Spleen (tissue), 11 donors: ENCODE results near the gene RAB24. TPM values are rescaled to one million over a fixed set of nuclear protein-coding genes. Genes with fewer than 3 reads are reported as not detected.
A peak's percentile ranks its signal among the peaks of the same experiment; 100 is the strongest.

ENCODE experiments used
- DNase-seq: peaks from one replicate; pipeline ENCODE4 v3.0.0-alpha.2; 2020
- H3K27ac ChIP-seq, 8 donors: fragments of 200-600 bp; sonication (generic) in 7 of 8; 1 replicate in 4 of 8; 2 replicates in 4 of 8; pipeline versions ENCODE4 v1.5.0 to v1.8.0; 2016 to 2021; ENCODE audit warnings: inconsistent platforms in 4 of 8, mild to moderate bottlenecking in 4 of 8, moderate library complexity in 1 of 8
- H3K27me3 ChIP-seq, 7 donors: fragments of 200-600 bp; sonication (generic) in 6 of 7; replicated peaks in 1 of 7; 1 replicate in 4 of 7; 2 replicates in 3 of 7; pipeline versions ENCODE4 v1.5.0 to v1.8.0; 2016 to 2021; ENCODE audit warnings: inconsistent platforms in 3 of 7, mild to moderate bottlenecking in 1 of 7
- H3K36me3 ChIP-seq, 6 donors: fragments of 200-600 bp; sonication (generic) in 5 of 6; 1 replicate in 4 of 6; 2 replicates in 2 of 6; pipeline versions ENCODE4 v1.5.0 to v1.8.0; 2016 to 2021; ENCODE audit warnings: inconsistent platforms in 2 of 6
- H3K4me1 ChIP-seq, 6 donors: fragments of 200-600 bp; sonication (generic) in 5 of 6; 1 replicate in 3 of 6; 2 replicates in 3 of 6; pipeline versions ENCODE4 v1.5.0 to v1.8.0; 2016 to 2021; ENCODE audit warnings: inconsistent platforms in 3 of 6
- H3K4me3 ChIP-seq, 8 donors: fragments of 200-600 bp; sonication (generic) in 7 of 8; 1 replicate in 4 of 8; 2 replicates in 4 of 8; pipeline versions ENCODE4 v1.5.0 to v1.8.0; 2016 to 2021; ENCODE audit warnings: inconsistent platforms in 4 of 8, mild to moderate bottlenecking in 4 of 8, moderate library complexity in 2 of 8
- H3K9me3 ChIP-seq, 8 donors: fragments of 200-600 bp; sonication (generic) in 7 of 8; 1 replicate in 4 of 8; 2 replicates in 4 of 8; pipeline versions ENCODE4 v1.5.0 to v1.8.0; 2016 to 2021; ENCODE audit warnings: inconsistent platforms in 4 of 8
- POLR2A ChIP-seq, 3 donors: fragments of 450-650 bp; IDR thresholded peaks; one replicate each; pipeline ENCODE4 v1.5.1; 2017; ENCODE audit warnings: antibody characterized with exemption in 3 of 3, mild to moderate bottlenecking in 1 of 3
- POLR2AphosphoS5 ChIP-seq, 3 donors: sonication (generic); formaldehyde crosslinking; IDR thresholded peaks; one replicate each; pipeline ENCODE4 v1.5.1; 2017; ENCODE audit warnings: antibody characterized with exemption in 3 of 3
- WGBS, 5 donors: extraction: QIAGEN DNeasy Blood & Tissue Kit in 3 of 5; methylation state at CpG; one replicate each; pipeline versions ENCODE4 v1.1.5 to v1.1.7; 2013 to 2018; 5-methylcytosine and 5-hydroxymethylcytosine counted together
- intact Hi-C: fragments of 100-400 bp; cut with DNase I; formaldehyde crosslinking; loops from one replicate; pipeline ENCODE4 v1.15.0; 2023; ENCODE audit warnings: low total_unique reads
- polyA plus RNA-seq, 3 donors: library from polyadenylated mRNA; stranded (reverse); fragments of 200-250 nt; gene quantifications; one replicate each; pipeline ENCODE4 v1.2.1, GENCODE V29; 2013
- total RNA-seq, 7 donors: library from RNA; depleted of rRNA in 3 of 7; stranded (reverse); fragments of >200 nt in 3 of 7; fragmentation: NEBNext Ultra II Directional in 4 of 7; extraction: Animal tissue kit (Norgen Biotek cat#: 25700) in 4 of 7; gene quantifications; one replicate each; pipeline versions ENCODE4 v1.1.0 to v1.2.1, GENCODE V29; 2016 to 2021
- TF ChIP-seq, protein P1 (sequence below), 11 experiments: fragments of 200-600 bp in 7 of 11; fragments of 450-650 bp in 4 of 11; sonication (generic) in 4 of 11; IDR thresholded peaks in 8 of 11; conservative IDR thresholded peaks in 3 of 11; 1 replicate in 7 of 11; 2 replicates in 4 of 11; pipeline versions ENCODE4 v1.4.0 to v1.8.0; 2016 to 2021; ENCODE audit warnings: antibody characterized with exemption in 11 of 11, inconsistent platforms in 4 of 11, mild to moderate bottlenecking in 1 of 11
- donor health status: healthy with polysubstance abuse.
- donor health status: DM: no; HTN: no; CAD: no; lungs with moderate emphysema.
- donor health status: DM: no; HTN: no; CAD: no.
- donor health status: Bipolar disorder and iron deficiency.
- donor health status: healthy.
- donor health status: DM: no; HTN: no; CAD: no.
- donor health status: DM: yes; HTN: yes; CAD: no.

RAB24 gene
- total and polyA plus RNA-seq, 10 donors, result 52.1 to 181 (median 83.7) TPM

DNA sequence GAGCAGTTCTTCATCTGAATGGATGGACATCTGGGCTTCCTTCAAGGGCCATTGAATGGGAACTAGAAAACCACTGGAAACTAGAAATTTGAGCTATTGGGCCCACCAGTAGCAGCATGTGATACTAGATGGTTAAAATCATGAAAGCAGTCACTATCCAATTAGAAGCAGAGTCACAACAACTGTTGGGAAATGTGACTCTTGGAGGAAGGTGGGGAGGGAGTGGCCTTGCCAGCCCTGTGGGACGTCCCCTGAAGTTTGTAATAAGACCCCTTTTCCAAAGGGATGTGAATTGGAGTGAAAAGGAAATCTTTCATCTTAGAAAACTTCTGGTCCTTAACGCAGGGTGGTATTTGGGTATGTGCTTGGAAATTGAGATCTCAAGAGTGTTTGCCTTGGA is 5.6 kb downstream of the RAB24 start:
- TF ChIP-seq POLR2A (IDR thresholded peaks at IDR 0.05) (no peak), POLR2AphosphoS5 (IDR thresholded peaks at IDR 0.05) (no peak)
- TF ChIP-seq, protein P1, sequence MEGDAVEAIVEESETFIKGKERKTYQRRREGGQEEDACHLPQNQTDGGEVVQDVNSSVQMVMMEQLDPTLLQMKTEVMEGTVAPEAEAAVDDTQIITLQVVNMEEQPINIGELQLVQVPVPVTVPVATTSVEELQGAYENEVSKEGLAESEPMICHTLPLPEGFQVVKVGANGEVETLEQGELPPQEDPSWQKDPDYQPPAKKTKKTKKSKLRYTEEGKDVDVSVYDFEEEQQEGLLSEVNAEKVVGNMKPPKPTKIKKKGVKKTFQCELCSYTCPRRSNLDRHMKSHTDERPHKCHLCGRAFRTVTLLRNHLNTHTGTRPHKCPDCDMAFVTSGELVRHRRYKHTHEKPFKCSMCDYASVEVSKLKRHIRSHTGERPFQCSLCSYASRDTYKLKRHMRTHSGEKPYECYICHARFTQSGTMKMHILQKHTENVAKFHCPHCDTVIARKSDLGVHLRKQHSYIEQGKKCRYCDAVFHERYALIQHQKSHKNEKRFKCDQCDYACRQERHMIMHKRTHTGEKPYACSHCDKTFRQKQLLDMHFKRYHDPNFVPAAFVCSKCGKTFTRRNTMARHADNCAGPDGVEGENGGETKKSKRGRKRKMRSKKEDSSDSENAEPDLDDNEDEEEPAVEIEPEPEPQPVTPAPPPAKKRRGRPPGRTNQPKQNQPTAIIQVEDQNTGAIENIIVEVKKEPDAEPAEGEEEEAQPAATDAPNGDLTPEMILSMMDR (IDR thresholded peaks at IDR 0.05 in 8 of 11, conservative IDR thresholded peaks at IDR 0.05 in 3 of 11), result no peak
- H3K27ac ChIP-seq, result peak overlapping the region in 4 of 8 donors; percentile 13 to 94 (median 92)
- WGBS, 5 donors, result 76 to 85% (median 80%) methylated on average over 2 of the region's 2 CpGs
- peaks cover 0 to 71% (median 36%) of the 10 kb centered on the region in 6 donors for H3K36me3 ChIP-seq
- DNase-seq, result no peak
- no peaks in the 10 kb centered on the region for H3K27me3 ChIP-seq
- no peaks in the 10 kb centered on the region for H3K9me3 ChIP-seq
- H3K4me1 ChIP-seq, result peaks cover 42 to 84% (median 66%) of the 10 kb centered on the region in 6 donors
- intact Hi-C loops, result no loop called here
- H3K4me3 ChIP-seq, result no peak overlapping the region

DNA sequence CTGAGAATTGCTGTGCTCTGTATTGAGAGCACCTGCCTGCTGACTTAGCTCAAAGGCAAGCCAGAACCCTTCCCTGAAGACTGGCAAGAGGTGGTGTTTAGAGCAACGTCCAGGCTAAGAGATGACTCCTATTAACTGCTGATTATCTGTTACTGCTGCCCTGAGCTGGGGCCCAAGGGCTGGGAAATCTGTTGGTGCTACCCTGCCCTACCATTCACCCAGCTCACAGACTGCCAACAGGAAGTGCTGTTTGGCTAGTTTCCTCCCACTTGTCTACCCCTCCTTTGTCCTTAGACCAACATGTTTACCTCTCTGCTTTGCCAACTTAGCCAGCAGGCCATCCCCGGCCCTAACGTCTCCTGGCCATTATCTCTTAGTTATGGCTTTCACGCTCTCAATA is 6.9 kb downstream of the RAB24 start:
- peaks cover 33 to 71% (median 53%) of the 10 kb centered on the region in 6 donors for H3K4me1 ChIP-seq
- H3K36me3 ChIP-seq, result peaks cover 0 to 76% (median 46%) of the 10 kb centered on the region in 6 donors
- intact Hi-C loops, result no loop called here
- DNase-seq, result peak; percentile 72
- peak in 2 of 3 donors; percentile 10 to 67 for TF ChIP-seq POLR2AphosphoS5 (IDR thresholded peaks at IDR 0.05)
- TF ChIP-seq, protein P1 (IDR thresholded peaks at IDR 0.05 in 8 of 11, conservative IDR thresholded peaks at IDR 0.05 in 3 of 11), result no peak
- no peak for TF ChIP-seq POLR2A (IDR thresholded peaks at IDR 0.05)
- H3K27me3 ChIP-seq, result no peaks in the 10 kb centered on the region
- WGBS, 5 donors, result 31 to 39% (median 33%) methylated on average over 4 of the region's 4 CpGs
- H3K9me3 ChIP-seq, result no peaks in the 10 kb centered on the region
- peak overlapping the region in 1 of 8 donors; percentile 19 for H3K4me3 ChIP-seq
- peak overlapping the region; percentile 1 to 91 (median 58) for H3K27ac ChIP-seq

DNA sequence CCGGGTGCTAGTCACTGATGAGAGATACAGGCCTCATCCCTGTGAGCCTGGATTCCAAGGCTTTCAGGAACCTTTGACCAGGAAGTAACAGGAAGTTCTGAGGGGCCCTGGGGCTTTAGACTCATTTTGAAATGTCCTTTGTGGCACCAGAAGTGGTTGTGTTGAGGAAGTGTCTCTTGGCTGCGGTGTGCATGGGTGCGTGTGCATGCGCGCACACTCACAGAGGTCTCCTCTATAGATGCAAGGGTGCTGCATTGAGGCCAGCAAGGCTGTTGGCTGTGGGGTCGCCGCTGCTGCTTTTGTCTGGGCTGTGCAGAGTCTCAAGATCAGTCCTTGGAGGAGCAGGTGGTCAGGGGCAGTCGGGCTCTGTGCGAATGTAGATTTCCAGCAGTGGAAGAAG is 7.6 kb downstream of the RAB24 start:
- intact Hi-C loops, result no loop called here
- 41 to 72% (median 59%) methylated on average over 9 of the region's 9 CpGs for WGBS, 5 donors
- TF ChIP-seq POLR2A (IDR thresholded peaks at IDR 0.05), result no peak
- TF ChIP-seq, protein P1 (IDR thresholded peaks at IDR 0.05 in 8 of 11, conservative IDR thresholded peaks at IDR 0.05 in 3 of 11), result no peak
- peak; percentile 50 to 71 (median 57) for TF ChIP-seq POLR2AphosphoS5 (IDR thresholded peaks at IDR 0.05)

DNA sequence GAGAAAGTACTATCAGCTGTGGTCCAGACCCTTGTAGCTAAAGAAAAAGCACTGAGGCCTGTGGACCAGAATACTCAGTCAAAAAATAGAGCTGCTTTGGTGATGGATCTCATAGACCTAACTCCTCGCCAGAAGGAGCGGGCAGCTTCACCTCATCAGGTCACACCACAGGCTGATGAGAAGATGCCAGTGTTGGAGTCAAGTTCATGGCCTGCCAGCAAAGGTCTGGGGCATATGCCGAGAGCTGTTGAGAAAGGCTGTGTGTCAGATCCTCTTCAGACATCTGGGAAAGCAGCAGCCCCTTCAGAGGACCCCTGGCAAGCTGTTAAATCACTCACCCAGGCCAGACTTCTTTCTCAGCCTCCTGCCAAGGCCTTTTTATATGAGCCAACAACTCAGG is 8.9 kb downstream of the RAB24 start:
- Histone ChIP-seq H3K4me1 (peaks cover 14 to 67% (median 38%) of the 10 kb centered on the region in 6 donors), H3K9me3 (no peaks in the 10 kb centered on the region), H3K27me3 (no peaks in the 10 kb centered on the region), H3K27ac (peak overlapping the region in 3 of 8 donors; percentile 61 to 91 (median 78)), H3K4me3 (no peak overlapping the region), H3K36me3 (peaks cover 0 to 87% (median 52%) of the 10 kb centered on the region in 6 donors)
- intact Hi-C loops, result no loop called here
- no peak for DNase-seq
- 94 to 100% (median 97%) methylated on average over 2 to 3 of the region's 3 CpGs for WGBS, 5 donors
- TF ChIP-seq POLR2A (IDR thresholded peaks at IDR 0.05) (no peak), POLR2AphosphoS5 (IDR thresholded peaks at IDR 0.05) (no peak)
- TF ChIP-seq, protein P1 (IDR thresholded peaks at IDR 0.05 in 8 of 11, conservative IDR thresholded peaks at IDR 0.05 in 3 of 11), result no peak

More for the DNA sequence above, 7.6 kb downstream of the RAB24 start:
- H3K4me1 ChIP-seq, result peaks cover 27 to 69% (median 47%) of the 10 kb centered on the region in 6 donors
- H3K9me3 ChIP-seq, result no peaks in the 10 kb centered on the region
- peak overlapping the region; percentile 1 to 91 (median 58) for H3K27ac ChIP-seq
- H3K36me3 ChIP-seq, result peaks cover 0 to 76% (median 47%) of the 10 kb centered on the region in 6 donors
- no peaks in the 10 kb centered on the region for H3K27me3 ChIP-seq
- H3K4me3 ChIP-seq, result peak overlapping the region in 1 of 8 donors; percentile 19
- DNase-seq, result peak; percentile 80
